Neuronal stem cell (in vitro differentiated cells): ENCODE results near the gene PLD2.

ENCODE experiments used
- DNase-seq: peaks from one replicate; pipeline ENCODE4 v3.0.0-alpha.2; 2013; ENCODE audit warnings: low spot score
- H2AFZ ChIP-seq: one replicate; pipeline ENCODE4 v1.6.1; 2013; ENCODE audit warnings: mild to moderate bottlenecking, low read length, inconsistent platforms
- H2AK5ac ChIP-seq: 2 replicates; pipeline ENCODE4 v1.6.1; 2013; ENCODE audit warnings: low read depth, mild to moderate bottlenecking, inconsistent platforms, low read length, moderate library complexity, mixed read lengths
- H2BK120ac ChIP-seq: 2 replicates; pipeline ENCODE4 v1.6.1; 2013; ENCODE audit warnings: low read depth, mild to moderate bottlenecking, inconsistent platforms, low read length, moderate library complexity, mixed read lengths
- H2BK12ac ChIP-seq: one replicate; pipeline ENCODE4 v1.6.1; 2013; ENCODE audit warnings: low read length, inconsistent platforms
- H2BK15ac ChIP-seq: 2 replicates; pipeline ENCODE4 v1.6.1; 2013; ENCODE audit warnings: mild to moderate bottlenecking, low read length, inconsistent platforms, mixed read lengths
- H2BK5ac ChIP-seq: one replicate; pipeline ENCODE4 v1.6.1; 2013; ENCODE audit warnings: inconsistent platforms, mild to moderate bottlenecking, low read length, moderate library complexity
- H3K14ac ChIP-seq: one replicate; pipeline ENCODE4 v1.6.1; 2013; ENCODE audit warnings: low read length, inconsistent platforms
- H3K18ac ChIP-seq: 2 replicates; pipeline ENCODE4 v1.6.1; 2013; ENCODE audit warnings: low read length, inconsistent platforms
- H3K23ac ChIP-seq: 2 replicates; pipeline ENCODE4 v1.6.1; 2013; ENCODE audit warnings: low read depth, mild to moderate bottlenecking, mixed read lengths, low read length, inconsistent platforms; ENCODE audit not compliant: poor library complexity
- H3K27ac ChIP-seq: replicated peaks from 3 replicates; pipeline ENCODE4 v1.5.1; 2013; ENCODE audit warnings: low read length, inconsistent platforms
- H3K27me3 ChIP-seq, 3 experiments: 2 replicates each; pipeline ENCODE4 v1.6.1; 2013; ENCODE audit warnings: low read length in 3 of 3, mild to moderate bottlenecking in 2 of 3, inconsistent platforms in 1 of 3, low read depth in 1 of 3, mixed read lengths in 1 of 3, moderate library complexity in 1 of 3; ENCODE audit not compliant: control insufficient read depth in 3 of 3, insufficient read depth in 3 of 3
- H3K36me3 ChIP-seq, 2 donors: replicated peaks in 1 of 2; 2 replicates each; pipeline ENCODE4 v1.6.1; 2013; ENCODE audit warnings: low read length in 2 of 2; ENCODE audit not compliant: control insufficient read depth in 2 of 2, insufficient read depth in 2 of 2
- H3K4ac ChIP-seq: 2 replicates; pipeline ENCODE4 v1.6.1; 2013; ENCODE audit warnings: inconsistent platforms, mild to moderate bottlenecking, low read length, moderate library complexity
- H3K4me1 ChIP-seq, 2 donors: 1 replicate in 1 of 2; 2 replicates in 1 of 2; pipeline ENCODE4 v1.6.1; 2013; ENCODE audit warnings: low read length in 2 of 2, low read depth in 1 of 2; ENCODE audit not compliant: control insufficient read depth in 2 of 2, insufficient read depth in 1 of 2
- H3K4me2 ChIP-seq: one replicate; pipeline ENCODE4 v1.6.1; 2013; ENCODE audit warnings: mild to moderate bottlenecking, low read length, inconsistent platforms; ENCODE audit not compliant: insufficient read depth, poor library complexity, severe bottlenecking
- H3K4me3 ChIP-seq, 2 donors: 2 replicates each; pipeline ENCODE4 v1.5.1; 2013; ENCODE audit warnings: low read length in 2 of 2, mild to moderate bottlenecking in 2 of 2, inconsistent platforms in 1 of 2, moderate library complexity in 1 of 2
- H3K79me1 ChIP-seq: one replicate; pipeline ENCODE4 v1.6.1; 2013; ENCODE audit warnings: low read depth, mild to moderate bottlenecking, inconsistent platforms, low read length, moderate library complexity
- H3K9ac ChIP-seq: one replicate; pipeline ENCODE4 v1.6.1; 2013; ENCODE audit warnings: mild to moderate bottlenecking, low read depth, low read length, inconsistent platforms; ENCODE audit not compliant: poor library complexity
- H3K9me3 ChIP-seq, 2 donors: replicated peaks in 1 of 2; 2 replicates each; pipeline versions ENCODE3 to v1.6.1; 2013; ENCODE audit warnings: low read length in 2 of 2, mild to moderate bottlenecking in 2 of 2, inconsistent platforms in 1 of 2, low read depth in 1 of 2, mixed read lengths in 1 of 2, moderate library complexity in 1 of 2; ENCODE audit not compliant: control insufficient read depth in 2 of 2, insufficient read depth in 1 of 2
- H4K8ac ChIP-seq: one replicate; pipeline ENCODE4 v1.6.1; 2013; ENCODE audit warnings: low read depth, mild to moderate bottlenecking, inconsistent platforms, low read length, moderate library complexity
- H4K91ac ChIP-seq: one replicate; pipeline ENCODE4 v1.6.1; 2013; ENCODE audit warnings: low read length, low read depth, mild to moderate bottlenecking, inconsistent platforms; ENCODE audit not compliant: poor library complexity
- WGBS, 2 donors: extraction: QIAGEN DNeasy Blood & Tissue Kit; methylation state at CpG; one replicate each; pipeline ENCODE4 v1.1.7; 2013; ENCODE audit warnings: missing lambda C conversion rate in 2 of 2, mixed read lengths in 1 of 2; ENCODE audit not compliant: insufficient read length in 2 of 2, insufficient replicate concordance in 1 of 2; ENCODE audit errors: extremely low coverage in 2 of 2; 5-methylcytosine and 5-hydroxymethylcytosine counted together

PLD2 gene

DNA sequence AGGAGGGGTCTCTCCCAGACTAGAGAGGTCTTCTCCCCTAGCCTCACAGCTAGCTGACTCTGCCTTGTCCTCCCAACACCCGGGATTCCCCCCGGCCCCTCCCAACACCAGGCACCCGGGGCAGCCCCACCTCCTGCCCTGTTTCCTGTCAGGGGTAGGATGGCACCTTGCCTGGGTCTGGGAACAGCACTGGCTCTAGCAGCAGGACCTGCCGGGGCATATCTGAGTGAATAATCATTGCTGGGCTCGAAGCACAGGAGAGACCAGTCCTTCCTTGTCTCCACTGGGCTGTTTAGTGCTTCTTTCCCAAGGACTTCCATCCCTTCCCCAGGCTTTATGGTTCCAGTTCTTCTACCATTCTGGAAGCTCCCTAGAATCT is 51.9 kb downstream of the PLD2 start:
- Histone ChIP-seq H3K9me3 (no peaks in the 10 kb centered on the region), H2BK12ac (no peak overlapping the region), H3K79me1 (peaks cover 2% of the 10 kb centered on the region), H3K27ac (no peak overlapping the region), H3K36me3 (peaks cover 0 to 20% of the 10 kb centered on the region in 2 donors), H3K4me3 (no peak overlapping the region), H2BK120ac (no peak overlapping the region), H3K23ac (no peak overlapping the region), H3K4ac (no peak overlapping the region), H4K8ac (no peak overlapping the region), H3K27me3 (no peaks in the 10 kb centered on the region), H2BK15ac (no peak overlapping the region), H4K91ac (no peak overlapping the region), H3K14ac (no peak overlapping the region), H3K4me2 (no peak overlapping the region), H3K18ac (peak overlapping the region; percentile 13), H2AFZ (no peak overlapping the region), H2AK5ac (no peak overlapping the region), H2BK5ac (no peak overlapping the region), H3K9ac (no peak overlapping the region), H3K4me1 (peaks cover 21 to 26% of the 10 kb centered on the region in 2 donors)
- no peak for DNase-seq
- no CpG with 5 or more reads among the region's 5 CpGs for WGBS, 2 donors

DNA sequence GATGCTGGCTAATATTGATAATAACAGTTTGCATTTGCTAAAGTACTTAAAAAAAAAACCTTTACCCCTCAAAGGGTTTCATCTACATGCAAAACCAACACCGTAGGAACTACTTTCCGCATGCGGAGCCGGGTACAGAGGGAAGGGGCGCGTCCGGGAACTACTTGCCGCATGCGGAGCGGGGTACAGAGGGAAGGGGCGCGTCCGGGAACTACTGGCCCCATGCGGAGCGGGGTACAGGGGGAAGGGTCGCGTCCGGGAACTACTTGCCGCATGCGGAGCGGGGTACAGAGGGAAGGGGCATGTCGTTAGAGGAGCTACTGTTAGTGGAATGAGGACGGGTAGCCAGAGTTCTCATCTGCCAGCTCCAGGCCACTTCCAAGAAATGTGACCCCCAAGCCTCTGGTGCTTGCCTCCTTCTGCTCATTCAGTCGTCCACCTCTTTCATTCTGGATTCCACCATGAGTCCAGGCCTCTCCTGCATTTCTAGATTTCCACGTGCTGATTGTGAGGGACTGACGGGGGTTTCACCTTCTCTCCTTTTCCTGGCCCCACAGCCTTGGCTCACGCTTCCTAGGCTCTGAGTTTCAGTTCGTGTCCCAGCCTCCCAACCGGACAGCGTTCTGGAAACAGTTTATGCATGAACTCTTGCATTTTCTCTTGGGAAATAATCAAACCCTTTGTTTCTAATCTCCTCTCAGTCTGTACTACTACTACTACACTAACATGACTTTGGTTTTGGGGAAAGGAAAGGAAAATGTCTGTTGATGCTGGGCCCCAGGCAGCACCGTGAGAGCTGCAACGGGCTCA is 53.1 kb downstream of the PLD2 start:
- Histone ChIP-seq H2BK120ac (no peak overlapping the region), H4K91ac (no peak overlapping the region), H3K18ac (no peak overlapping the region), H3K4me3 (no peak overlapping the region), H3K9ac (no peak overlapping the region), H3K23ac (no peak overlapping the region), H3K4me2 (no peak overlapping the region), H2AFZ (no peak overlapping the region), H2BK5ac (no peak overlapping the region), H2BK15ac (no peak overlapping the region), H3K9me3 (no peaks in the 10 kb centered on the region), H3K27me3 (no peaks in the 10 kb centered on the region), H3K79me1 (peaks cover 2% of the 10 kb centered on the region), H3K4me1 (peaks cover 17 to 20% of the 10 kb centered on the region in 2 donors), H2AK5ac (peak overlapping the region; percentile 67), H3K36me3 (peaks cover 0 to 15% of the 10 kb centered on the region in 2 donors), H2BK12ac (no peak overlapping the region), H3K27ac (no peak overlapping the region), H4K8ac (no peak overlapping the region), H3K4ac (no peak overlapping the region), H3K14ac (no peak overlapping the region)
- WGBS, 2 donors: no CpG with 5 or more reads among the region's 32 CpGs
- no peak for DNase-seq

DNA sequence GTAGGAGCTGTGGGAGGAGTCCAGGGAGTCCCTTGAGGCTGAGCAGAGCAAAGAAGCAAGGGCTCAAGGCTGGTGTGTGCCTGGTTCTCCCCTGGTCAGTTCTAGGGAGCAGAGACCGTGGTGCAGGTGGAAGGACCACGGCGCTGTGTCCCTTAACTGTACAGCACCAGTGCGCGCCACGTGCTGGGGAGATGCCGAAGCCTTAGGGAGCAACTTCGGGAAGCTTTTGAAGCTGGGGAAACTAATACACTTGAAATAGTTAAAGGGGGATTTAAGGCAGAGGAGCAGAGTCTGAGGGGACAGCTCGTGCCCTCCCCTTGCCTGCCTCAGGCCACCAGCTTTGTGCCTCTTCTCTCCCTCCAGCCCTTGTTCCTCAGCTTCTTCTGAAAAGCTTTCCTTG is 53.7 kb downstream of the PLD2 start:
- no CpG with 5 or more reads among the region's 9 CpGs for WGBS, 2 donors

DNA sequence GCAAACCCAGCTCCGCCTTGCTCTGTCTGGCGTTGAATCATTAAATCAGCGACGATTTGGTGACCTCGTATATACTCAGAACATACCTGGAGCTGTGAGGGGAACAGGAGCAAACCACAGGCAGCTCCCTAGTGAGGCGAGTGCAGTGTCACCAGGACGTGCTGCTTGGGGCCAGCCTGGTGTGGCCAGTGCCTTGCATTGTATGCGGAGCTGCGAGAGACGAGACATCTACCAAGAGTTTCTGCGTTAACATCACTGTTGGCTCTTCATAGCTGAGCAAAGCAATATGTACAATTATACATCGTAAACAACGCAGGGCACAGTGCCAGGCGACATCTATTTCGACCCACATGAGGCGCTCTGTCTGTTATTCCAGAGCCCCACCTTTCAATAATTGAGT is 54.1 kb downstream of the PLD2 start:
- DNase-seq: no peak
- peaks cover 0 to 15% of the 10 kb centered on the region in 2 donors for H3K36me3 ChIP-seq
- H4K8ac ChIP-seq: no peak overlapping the region
- peaks cover 17 to 20% of the 10 kb centered on the region in 2 donors for H3K4me1 ChIP-seq
- no peaks in the 10 kb centered on the region for H3K27me3 ChIP-seq
- H3K18ac ChIP-seq: no peak overlapping the region
- no peak overlapping the region for H3K9ac ChIP-seq
- no peak overlapping the region for H2BK5ac ChIP-seq
- H3K27ac ChIP-seq: no peak overlapping the region
- peaks cover 2% of the 10 kb centered on the region for H3K79me1 ChIP-seq
- no peak overlapping the region for H3K4me2 ChIP-seq
- H3K4ac ChIP-seq: no peak overlapping the region
- no peak overlapping the region for H2BK120ac ChIP-seq
- no peak overlapping the region for H3K14ac ChIP-seq
- no peak overlapping the region for H2BK12ac ChIP-seq
- H3K4me3 ChIP-seq: no peak overlapping the region
- H2AFZ ChIP-seq: no peak overlapping the region
- no peak overlapping the region for H2BK15ac ChIP-seq
- H3K23ac ChIP-seq: no peak overlapping the region
- no peaks in the 10 kb centered on the region for H3K9me3 ChIP-seq
- H2AK5ac ChIP-seq: no peak overlapping the region
- no peak overlapping the region for H4K91ac ChIP-seq
- no CpG with 5 or more reads among the region's 16 CpGs for WGBS, 2 donors

More for the DNA sequence above, 53.7 kb downstream of the PLD2 start:
- Histone ChIP-seq H4K91ac (no peak overlapping the region), H2BK120ac (no peak overlapping the region), H2AK5ac (peak overlapping the region; percentile 67), H3K4me3 (no peak overlapping the region), H2AFZ (no peak overlapping the region), H3K4ac (no peak overlapping the region), H3K36me3 (peaks cover 0 to 15% of the 10 kb centered on the region in 2 donors), H3K18ac (peak overlapping the region; percentile 21), H2BK12ac (no peak overlapping the region), H3K14ac (no peak overlapping the region), H2BK15ac (no peak overlapping the region), H4K8ac (no peak overlapping the region), H3K9ac (no peak overlapping the region), H3K79me1 (peaks cover 2% of the 10 kb centered on the region), H2BK5ac (no peak overlapping the region), H3K27ac (no peak overlapping the region), H3K23ac (no peak overlapping the region), H3K27me3 (no peaks in the 10 kb centered on the region), H3K4me1 (peaks cover 17 to 20% of the 10 kb centered on the region in 2 donors), H3K4me2 (no peak overlapping the region), H3K9me3 (no peaks in the 10 kb centered on the region)
- no peak for DNase-seq
